ENCODE results near the gene C1orf226. TPM values are rescaled to one million over a fixed set of nuclear protein-coding genes. Genes with fewer than 3 reads are reported as not detected.

Gene C1orf226
- total and polyA plus RNA-seq, 2 experiments from 2014 or later, result 2.7 to 12.5 TPM

GRCh38 chr1:162335126-162335525 lies 46.4 kb upstream of the C1orf226 start:
- TF ChIP-seq ETS1 (IDR thresholded peaks at IDR 0.05) (no peak), EZH2 (IDR thresholded peaks at IDR 0.05; ENCODE audit: low read depth, unreplicated experiment) (no peak), JUNB (IDR thresholded peaks at IDR 0.05; ENCODE audit: unreplicated experiment) (no peak), CTCF (conservative IDR thresholded peaks at IDR 0.05; ENCODE audit: low read depth in 2 of 2) (no peak), EZH2phosphoT487 (IDR thresholded peaks at IDR 0.05; ENCODE audit: unreplicated experiment) (no peak), ZNF331 (CRISPR knock-in tag; IDR thresholded peaks at IDR 0.05; ENCODE audit: low read depth) (no peak), NANOG (IDR thresholded peaks at IDR 0.05; ENCODE audit: borderline replicate concordance) (no peak), CREB1 (CRISPR knock-in tag; IDR thresholded peaks at IDR 0.05; ENCODE audit: low read depth) (no peak), REST (IDR thresholded peaks at IDR 0.05; ENCODE audit: unreplicated experiment) (no peak), ZNF114 (CRISPR knock-in tag; IDR thresholded peaks at IDR 0.05) (no peak), POLR2AphosphoS5 (IDR thresholded peaks at IDR 0.05; ENCODE audit: low read depth) (no peak), STAT1 (IDR thresholded peaks at IDR 0.05; ENCODE audit: unreplicated experiment) (no peak), ZNF462 (CRISPR knock-in tag; IDR thresholded peaks at IDR 0.05) (no peak)
- no peak overlapping the region for H3K27ac Mint-ChIP-seq
- H3K4me3 ChIP-seq, result no peak overlapping the region
- no peak overlapping the region for H3K4me2 ChIP-seq
- no peak overlapping the region for H2AFZ ChIP-seq
- H3K27me3 ChIP-seq (ENCODE audit: insufficient read depth), result no peaks in the 10 kb centered on the region
- peaks cover 14% of the 10 kb centered on the region for H3K4me1 ChIP-seq (ENCODE audit: insufficient read depth)
- no peaks in the 10 kb centered on the region for H3K9me3 Mint-ChIP-seq
- H3K4me1 Mint-ChIP-seq, result peaks cover 30% of the 10 kb centered on the region
- H3K27me3 Mint-ChIP-seq (ENCODE audit: insufficient read depth, low read depth, poor library complexity), result peaks cover 4% of the 10 kb centered on the region
- H3K9me2 ChIP-seq (ENCODE audit: insufficient read depth), result no peaks in the 10 kb centered on the region
- no peaks in the 10 kb centered on the region for H3F3A ChIP-seq (replicated peaks; ENCODE audit: low read depth)
- no peak overlapping the region for H3K27ac ChIP-seq (ENCODE audit: low read depth)
- no peaks in the 10 kb centered on the region for H3K36me3 ChIP-seq (ENCODE audit: insufficient read depth)
- H3K36me3 Mint-ChIP-seq (ENCODE audit: low read depth), result no peaks in the 10 kb centered on the region; the same call in 2 of the 3 replicates
- ATAC-seq (no peak), DNase-seq (ENCODE audit: low spot score) (no peak)
- no peaks in the 10 kb centered on the region for H3K79me2 ChIP-seq (replicated peaks; ENCODE audit: insufficient read depth)
- H4K20me1 ChIP-seq (replicated peaks; ENCODE audit: insufficient read depth), result no peaks in the 10 kb centered on the region
- no peak overlapping the region for H3K4me3 Mint-ChIP-seq
